GM18508 (cell line): ENCODE results near the gene MACROD2.
"Not testable (repeated sequence)": the region's sequence is repeated elsewhere in the genome, so short reads cannot be mapped to it uniquely, and the experiment has no call there.

Source experiments
- ATAC-seq: cut with Tn5 transposase; IDR thresholded peaks from one replicate; pipeline ENCODE4 v1.9.1; 2021; ENCODE audit warnings: moderate number of reproducible peaks; ENCODE audit not compliant: insufficient read depth, unreplicated experiment

The MACROD2 gene

GRCh38 chr20:15476781-15477180 lies 1481.5 kb downstream of the MACROD2 start:
- no peak for ATAC-seq

- ATAC-seq = no peak
These were observed 1487.2 kb downstream of the MACROD2 start for GRCh38 chr20:15482525-15482924.

- ATAC-seq = no peak
These were observed 1490.2 kb downstream of the MACROD2 start for GRCh38 chr20:15485519-15485918.

- ATAC-seq = no peak
These were observed 1491.7 kb downstream of the MACROD2 start for GRCh38 chr20:15487030-15487429.

- ATAC-seq = no peak
These were observed 1492.4 kb downstream of the MACROD2 start for GRCh38 chr20:15487682-15488081.

GRCh38 chr20:15491575-15491974 lies 1496.3 kb downstream of the MACROD2 start:
- ATAC-seq = no peak

GRCh38 chr20:15494851-15495250 lies 1499.5 kb downstream of the MACROD2 start:
- ATAC-seq = no peak

- no peak for ATAC-seq
These were observed 1501.3 kb downstream of the MACROD2 start for GRCh38 chr20:15496501-15497039.

GRCh38 chr20:15498926-15499325 lies 1503.6 kb downstream of the MACROD2 start:
- ATAC-seq = no peak

- no peak for ATAC-seq
These were observed 1511.0 kb downstream of the MACROD2 start for GRCh38 chr20:15506311-15506710.

GRCh38 chr20:15507151-15507550 lies 1511.8 kb downstream of the MACROD2 start:
- no peak for ATAC-seq

GRCh38 chr20:15511551-15511950 lies 1516.2 kb downstream of the MACROD2 start:
- ATAC-seq = no peak

- no peak for ATAC-seq
These were observed 1517.6 kb downstream of the MACROD2 start for GRCh38 chr20:15512916-15513315.

- no peak for ATAC-seq
These were observed 1520.4 kb downstream of the MACROD2 start for GRCh38 chr20:15515691-15516090.

- ATAC-seq = no peak
These were observed 1525.7 kb downstream of the MACROD2 start for GRCh38 chr20:15520930-15521524.

GRCh38 chr20:15523400-15523799 lies 1528.1 kb downstream of the MACROD2 start:
- no peak for ATAC-seq

GRCh38 chr20:15528391-15529111 lies 1533.2 kb downstream of the MACROD2 start:
- ATAC-seq = no peak

- ATAC-seq = no peak
These were observed 1540.5 kb downstream of the MACROD2 start for GRCh38 chr20:15535863-15536262.

- not testable (repeated sequence) for ATAC-seq
These were observed 1541.9 kb downstream of the MACROD2 start for GRCh38 chr20:15537200-15537599.

GRCh38 chr20:15542655-15543054 lies 1547.3 kb downstream of the MACROD2 start:
- ATAC-seq = no peak

GRCh38 chr20:15544742-15545141 lies 1549.4 kb downstream of the MACROD2 start:
- ATAC-seq = no peak

GRCh38 chr20:15546525-15547023 lies 1551.3 kb downstream of the MACROD2 start:
- ATAC-seq = no peak
